Pons (tissue), 1 donor: Measurements from ENCODE around the gene KCNK15.

Source experiments
- DNase-seq: peaks from one replicate; pipeline ENCODE4 v3.0.0-alpha.2; 2016; ENCODE audit warnings: low spot score

Gene KCNK15

GRCh38 chr20:44715499-44716308 lies 30.0 kb upstream of the KCNK15 start:
- DNase-seq: no peak

- no peak for DNase-seq
Measured at GRCh38 chr20:44716309-44717106, 29.2 kb upstream of the KCNK15 start.

- DNase-seq: no peak
Measured at GRCh38 chr20:44717986-44718385, 27.7 kb upstream of the KCNK15 start.

GRCh38 chr20:44719841-44720240 lies 25.8 kb upstream of the KCNK15 start:
- DNase-seq: no peak

GRCh38 chr20:44720621-44720996 lies 25.1 kb upstream of the KCNK15 start:
- peak; percentile 69 for DNase-seq

- DNase-seq: no peak
Measured at GRCh38 chr20:44720997-44721784, 24.5 kb upstream of the KCNK15 start.

GRCh38 chr20:44721785-44722054 lies 23.9 kb upstream of the KCNK15 start:
- no peak for DNase-seq

- DNase-seq: no peak
Measured at GRCh38 chr20:44722990-44723389, 22.7 kb upstream of the KCNK15 start.

GRCh38 chr20:44723391-44723790 lies 22.3 kb upstream of the KCNK15 start:
- DNase-seq: no peak

GRCh38 chr20:44723798-44724362 lies 21.8 kb upstream of the KCNK15 start:
- no peak for DNase-seq

GRCh38 chr20:44724423-44725091 lies 21.1 kb upstream of the KCNK15 start:
- DNase-seq: no peak

- DNase-seq: no peak
Measured at GRCh38 chr20:44725837-44726236, 19.8 kb upstream of the KCNK15 start.

- DNase-seq: no peak
Measured at GRCh38 chr20:44727039-44727438, 18.6 kb upstream of the KCNK15 start.

GRCh38 chr20:44727651-44728050 lies 18.0 kb upstream of the KCNK15 start:
- no peak for DNase-seq

- DNase-seq: peak; percentile 48
Measured at GRCh38 chr20:44728801-44729443, 16.7 kb upstream of the KCNK15 start.

- DNase-seq: no peak
Measured at GRCh38 chr20:44730441-44730840, 15.2 kb upstream of the KCNK15 start.

- no peak for DNase-seq
Measured at GRCh38 chr20:44731657-44732056, 14.0 kb upstream of the KCNK15 start.

GRCh38 chr20:44732327-44732726 lies 13.3 kb upstream of the KCNK15 start:
- no peak for DNase-seq

GRCh38 chr20:44733341-44734069 lies 12.2 kb upstream of the KCNK15 start:
- peak; percentile 74 for DNase-seq

GRCh38 chr20:44734938-44735337 lies 10.7 kb upstream of the KCNK15 start:
- no peak for DNase-seq

- DNase-seq: no peak
Measured at GRCh38 chr20:44735816-44736169, 9.9 kb upstream of the KCNK15 start.
